SK-N-SH treated with all-trans-retinoic acid at 6 μM for 48 hours (cell line): ENCODE measurements around the gene NEK3.

Source experiments
- ATAC-seq: fragments of 200-7000 bp; cut with Tn5 transposase; 3 replicates; pipeline ENCODE4 v1.9.1; 2020; ENCODE audit warnings: mild to moderate bottlenecking, moderate library complexity
- BACH2 ChIP-seq: fragments of 250-450 bp; sonication (Bioruptor Pico); IDR thresholded peaks from 2 replicates; pipeline ENCODE4 v1.9.0; 2021; ENCODE audit warnings: mild to moderate bottlenecking, borderline replicate concordance
- CREB5 ChIP-seq: fragments of 250-450 bp; sonication (Bioruptor Pico); IDR thresholded peaks from 2 replicates; pipeline ENCODE4 v1.5.1; 2020; ENCODE audit warnings: low read depth, mild to moderate bottlenecking, moderate library complexity
- CSDC2 ChIP-seq: fragments of 250-450 bp; sonication (Bioruptor Pico); IDR thresholded peaks from 2 replicates; pipeline ENCODE4 v1.5.0; 2020; ENCODE audit warnings: mild to moderate bottlenecking, moderate library complexity
- CSRNP3 ChIP-seq: fragments of 250-450 bp; sonication (Bioruptor Pico); IDR thresholded peaks from 2 replicates; pipeline ENCODE4 v1.5.1; 2021; ENCODE audit warnings: mild to moderate bottlenecking, moderate library complexity
- ESRRG ChIP-seq: fragments of 250-450 bp; sonication (Bioruptor Pico); IDR thresholded peaks from 2 replicates; pipeline ENCODE4 v1.6.1; 2021; ENCODE audit warnings: mild to moderate bottlenecking
- GLIS3 ChIP-seq: fragments of 250-450 bp; sonication (Bioruptor Pico); IDR thresholded peaks from 2 replicates; pipeline ENCODE4 v1.5.0; 2020; ENCODE audit warnings: mild to moderate bottlenecking, moderate library complexity
- ISL1 ChIP-seq: fragments of 250-450 bp; sonication (Bioruptor Pico); IDR thresholded peaks from 2 replicates; pipeline ENCODE4 v2.1.2; 2022; ENCODE audit warnings: mild to moderate bottlenecking, moderate library complexity
- PATZ1 ChIP-seq: fragments of 250-450 bp; sonication (Bioruptor Pico); IDR thresholded peaks from 2 replicates; pipeline ENCODE4 v1.8.0; 2020; ENCODE audit warnings: mild to moderate bottlenecking, moderate library complexity, borderline replicate concordance
- POU6F1 ChIP-seq: fragments of 250-450 bp; sonication (Bioruptor Pico); IDR thresholded peaks from 2 replicates; pipeline ENCODE4 v1.8.0; 2021; ENCODE audit warnings: low read depth, mild to moderate bottlenecking, moderate library complexity, borderline replicate concordance
- PPARA ChIP-seq: fragments of 250-450 bp; sonication (Bioruptor Pico); IDR thresholded peaks from 2 replicates; pipeline ENCODE4 v1.5.0; 2020; ENCODE audit warnings: mild to moderate bottlenecking, borderline replicate concordance
- RARB ChIP-seq: fragments of 250-450 bp; sonication (Bioruptor Pico); IDR thresholded peaks from 2 replicates; pipeline ENCODE4 v1.8.0; 2021; ENCODE audit warnings: mild to moderate bottlenecking, moderate library complexity
- SNAI2 ChIP-seq: fragments of 250-450 bp; sonication (Bioruptor Pico); IDR thresholded peaks from 2 replicates; pipeline ENCODE4 v1.5.0; 2020; ENCODE audit warnings: mild to moderate bottlenecking, moderate library complexity
- TOX ChIP-seq: fragments of 250-450 bp; sonication (Bioruptor Pico); IDR thresholded peaks from 2 replicates; pipeline ENCODE4 v1.8.0; 2021; ENCODE audit warnings: mild to moderate bottlenecking, moderate library complexity, borderline replicate concordance
- TSHZ2 ChIP-seq: fragments of 250-450 bp; sonication (Bioruptor Pico); IDR thresholded peaks from 2 replicates; pipeline ENCODE4 v1.5.0; 2020; ENCODE audit warnings: mild to moderate bottlenecking, moderate library complexity
- ZC3H10 ChIP-seq: fragments of 250-450 bp; sonication (Bioruptor Pico); IDR thresholded peaks from 2 replicates; pipeline ENCODE4 v1.5.1; 2021; ENCODE audit warnings: mild to moderate bottlenecking, moderate library complexity
- ZFP3 ChIP-seq: fragments of 250-450 bp; sonication (Bioruptor Pico); IDR thresholded peaks from 2 replicates; pipeline ENCODE4 v1.5.0; 2020; ENCODE audit warnings: mild to moderate bottlenecking, moderate library complexity
- ZFP30 ChIP-seq: fragments of 450-650 bp; formaldehyde crosslinking; IDR thresholded peaks from 2 replicates; pipeline ENCODE4 v1.5.0; 2022; ENCODE audit warnings: mild to moderate bottlenecking, moderate library complexity
- ZNF565 ChIP-seq: fragments of 450-650 bp; formaldehyde crosslinking; conservative IDR thresholded peaks from 2 replicates; pipeline ENCODE4 v1.5.0; 2020; ENCODE audit warnings: low read depth, mild to moderate bottlenecking, moderate library complexity
- ZNF8 ChIP-seq: fragments of 450-650 bp; formaldehyde crosslinking; IDR thresholded peaks from 2 replicates; pipeline ENCODE4 v1.5.0; 2020; ENCODE audit warnings: mild to moderate bottlenecking, moderate library complexity

NEK3 gene

GRCh38 chr13:52128714-52129700 is 30.4 kb downstream of the NEK3 start, which contains the start of gene NEK5 (continued):
- TF ChIP-seq CSRNP3 (CRISPR knock-in tag) (no peak), RARB (CRISPR knock-in tag) (no peak)

GRCh38 chr13:52127783-52128702 is 31.4 kb downstream of the NEK3 start:
- no peak for TF ChIP-seq ESRRG (CRISPR knock-in tag)
- 0 out of 2 replicates have a peak, but pooled peaks have one; percentile 11 for TF ChIP-seq ZNF8 (CRISPR knock-in tag)
- ATAC-seq = peak; percentile 86

- TF ChIP-seq CSRNP3 (CRISPR knock-in tag) (no peak), ISL1 (no peak), SNAI2 (CRISPR knock-in tag) (no peak), ZFP3 (CRISPR knock-in tag) (no peak), RARB (CRISPR knock-in tag) (no peak), ZNF8 (CRISPR knock-in tag) (no peak), BACH2 (CRISPR knock-in tag) (no peak), TSHZ2 (no peak), CREB5 (no peak), PPARA (CRISPR knock-in tag) (no peak), GLIS3 (CRISPR knock-in tag) (no peak), ZC3H10 (CRISPR knock-in tag) (no peak), ZFP30 (no peak), ZNF565 (CRISPR knock-in tag) (no peak), PATZ1 (no peak), CSDC2 (CRISPR knock-in tag) (no peak), TOX (no peak), POU6F1 (no peak)
- peak; percentile 12 for ATAC-seq
Observed at GRCh38 chr13:52127378-52127777, 32.0 kb downstream of the NEK3 start.
